Right cardiac atrium (tissue), 5 donors: Measurements from ENCODE around the gene APOB. TPM values are rescaled to one million over a fixed set of nuclear protein-coding genes. Genes with fewer than 3 reads are reported as not detected.

Source experiments
- ATAC-seq, 2 donors: fragments of 200-7000 bp; cut with Tn5 transposase; one replicate each; pipeline versions ENCODE4 v1.8.0 to v1.9.1; 2020; ENCODE audit warnings: moderate library complexity in 2 of 2, mild to moderate bottlenecking in 1 of 2
- DNase-seq, 3 donors: peaks; one replicate each; pipeline ENCODE4 v3.0.0-alpha.2; 2020
- H3K27ac ChIP-seq: one replicate; pipeline ENCODE4 v1.5.1; 2013; ENCODE audit warnings: mild to moderate bottlenecking, low read length, control low read depth, moderate library complexity
- H3K27me3 ChIP-seq: one replicate; pipeline ENCODE4 v1.6.1; 2013; ENCODE audit not compliant: control insufficient read depth, insufficient read depth
- H3K4me1 ChIP-seq: one replicate; pipeline ENCODE4 v1.6.1; 2013; ENCODE audit warnings: low read length; ENCODE audit not compliant: control insufficient read depth, insufficient read depth
- H3K4me3 ChIP-seq: one replicate; pipeline ENCODE4 v1.5.1; 2013; ENCODE audit warnings: low read length, control low read depth
- H3K9me3 ChIP-seq: one replicate; pipeline ENCODE4 v1.6.1; 2013; ENCODE audit warnings: low read length; ENCODE audit not compliant: control insufficient read depth
- WGBS: extraction: QIAGEN DNeasy Blood & Tissue Kit; methylation state at CpG from one replicate; pipeline ENCODE4 v1.1.7; 2013; 5-methylcytosine and 5-hydroxymethylcytosine counted together
- intact Hi-C, 4 donors: fragments of 100-400 bp; cut with DNase I; formaldehyde crosslinking; loops; one replicate each; pipeline versions ENCODE4 v1.11.0 to v1.14.0; 2022 to 2023
- long read RNA-seq, 4 donors: library from polyadenylated mRNA; unstranded; transcript quantifications; one replicate each; pipeline ENCODE4 v2.0.0, GENCODE V29; 2020 to 2021
- polyA plus RNA-seq: library from polyadenylated mRNA; stranded (reverse); fragments of 200-250 nt; gene quantifications from one replicate; pipeline ENCODE4 v1.2.3, GENCODE V29; 2013
- total RNA-seq, 4 donors: library from RNA; stranded (reverse); fragmentation: NEBNext Ultra II Directional; extraction: Animal tissue kit (Norgen Biotek cat#: 25700); gene quantifications; one replicate each; pipeline ENCODE4 v1.2.1, GENCODE V29; 2021
- donor health status: healthy with polysubstance abuse.
- donor health status: DM: no; HTN: yes; CAD: no.
- donor health status: DM: no; HTN: no; CAD: no.
- donor health status: DM: no; HTN: yes; CAD: no; lungs with severe emphysema.
- donor health status: DM: yes; HTN: yes; CAD: no.

The APOB gene, protein sequence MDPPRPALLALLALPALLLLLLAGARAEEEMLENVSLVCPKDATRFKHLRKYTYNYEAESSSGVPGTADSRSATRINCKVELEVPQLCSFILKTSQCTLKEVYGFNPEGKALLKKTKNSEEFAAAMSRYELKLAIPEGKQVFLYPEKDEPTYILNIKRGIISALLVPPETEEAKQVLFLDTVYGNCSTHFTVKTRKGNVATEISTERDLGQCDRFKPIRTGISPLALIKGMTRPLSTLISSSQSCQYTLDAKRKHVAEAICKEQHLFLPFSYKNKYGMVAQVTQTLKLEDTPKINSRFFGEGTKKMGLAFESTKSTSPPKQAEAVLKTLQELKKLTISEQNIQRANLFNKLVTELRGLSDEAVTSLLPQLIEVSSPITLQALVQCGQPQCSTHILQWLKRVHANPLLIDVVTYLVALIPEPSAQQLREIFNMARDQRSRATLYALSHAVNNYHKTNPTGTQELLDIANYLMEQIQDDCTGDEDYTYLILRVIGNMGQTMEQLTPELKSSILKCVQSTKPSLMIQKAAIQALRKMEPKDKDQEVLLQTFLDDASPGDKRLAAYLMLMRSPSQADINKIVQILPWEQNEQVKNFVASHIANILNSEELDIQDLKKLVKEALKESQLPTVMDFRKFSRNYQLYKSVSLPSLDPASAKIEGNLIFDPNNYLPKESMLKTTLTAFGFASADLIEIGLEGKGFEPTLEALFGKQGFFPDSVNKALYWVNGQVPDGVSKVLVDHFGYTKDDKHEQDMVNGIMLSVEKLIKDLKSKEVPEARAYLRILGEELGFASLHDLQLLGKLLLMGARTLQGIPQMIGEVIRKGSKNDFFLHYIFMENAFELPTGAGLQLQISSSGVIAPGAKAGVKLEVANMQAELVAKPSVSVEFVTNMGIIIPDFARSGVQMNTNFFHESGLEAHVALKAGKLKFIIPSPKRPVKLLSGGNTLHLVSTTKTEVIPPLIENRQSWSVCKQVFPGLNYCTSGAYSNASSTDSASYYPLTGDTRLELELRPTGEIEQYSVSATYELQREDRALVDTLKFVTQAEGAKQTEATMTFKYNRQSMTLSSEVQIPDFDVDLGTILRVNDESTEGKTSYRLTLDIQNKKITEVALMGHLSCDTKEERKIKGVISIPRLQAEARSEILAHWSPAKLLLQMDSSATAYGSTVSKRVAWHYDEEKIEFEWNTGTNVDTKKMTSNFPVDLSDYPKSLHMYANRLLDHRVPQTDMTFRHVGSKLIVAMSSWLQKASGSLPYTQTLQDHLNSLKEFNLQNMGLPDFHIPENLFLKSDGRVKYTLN (N-terminal part only)
- total RNA-seq (10 to 100 TPM in 3 of 4 donors, 1 to 10 TPM in 1; 9.8 to 93.2 (median 26.3) TPM), polyA plus RNA-seq (3.6 TPM)
- long read RNA-seq, donor 1, partial matches to known transcripts, result 38 of 47 reads
- long read RNA-seq, donor 1, other reads (novel, unspliced or antisense), result 9 of 47 reads
- long read RNA-seq, donor 2, partial matches to known transcripts, result 5 of 7 reads
- long read RNA-seq, donor 2, other reads (novel, unspliced or antisense), result 2 of 7 reads
- long read RNA-seq, donor 3, partial matches to known transcripts, result 206 of 222 reads
- long read RNA-seq, donor 3, other reads (novel, unspliced or antisense), result 16 of 222 reads
- long read RNA-seq, donor 4, partial matches to known transcripts, result 1 of 1 reads
- long read RNA-seq, donor 4, other reads (novel, unspliced or antisense), result 0 of 1 reads

DNA sequence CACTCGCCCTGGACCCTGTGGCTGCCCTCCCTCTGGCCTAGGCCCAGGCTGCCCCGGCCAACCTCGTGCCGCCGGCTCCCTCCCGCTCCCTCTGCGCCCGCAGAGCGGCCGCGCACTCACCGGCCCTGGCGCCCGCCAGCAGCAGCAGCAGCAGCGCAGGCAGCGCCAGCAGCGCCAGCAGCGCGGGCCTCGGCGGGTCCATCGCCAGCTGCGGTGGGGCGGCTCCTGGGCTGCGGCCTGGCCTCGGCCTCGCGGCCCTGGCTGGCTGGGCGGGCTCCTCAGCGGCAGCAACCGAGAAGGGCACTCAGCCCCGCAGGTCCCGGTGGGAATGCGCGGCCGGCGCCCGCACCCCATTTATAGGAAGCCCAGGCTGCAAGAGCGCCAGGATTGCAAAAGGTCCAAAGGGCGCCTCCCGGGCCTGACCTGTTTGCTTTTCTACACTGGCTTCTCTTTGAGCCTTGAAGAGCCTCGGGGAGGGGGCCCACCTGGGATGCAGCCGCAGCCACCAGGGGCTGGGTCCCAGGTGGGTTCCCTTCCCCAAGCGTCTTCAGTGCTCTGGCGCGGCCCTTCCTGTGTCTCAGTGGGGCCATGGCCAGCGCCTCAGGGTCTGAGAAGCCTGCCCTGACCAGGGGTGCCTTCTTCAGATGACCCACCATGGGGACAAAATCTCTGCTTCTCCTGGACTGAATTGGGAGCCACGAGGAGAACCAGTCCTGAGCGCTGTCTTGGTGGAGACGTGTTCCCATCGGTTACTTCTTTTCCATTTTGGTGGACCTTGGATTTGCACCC, at the start of gene APOB:
Gene APOB, minus strand, starts transcription at position 330 of the 789 bp plus-strand sequence. Its CDS starts 128 bp downstream, at position 202.
- Histone ChIP-seq H3K27me3 (no peaks in the 10 kb centered on the region), H3K9me3 (no peaks in the 10 kb centered on the region), H3K4me1 (peaks cover 2% of the 10 kb centered on the region), H3K4me3 (no peak within 1 kb of the TSS), H3K27ac (no peak within 1 kb of the TSS)
- WGBS, result 34% methylated on average over 51 of the region's 51 CpGs
- peak; percentile 4 to 12 for ATAC-seq
- DNase-seq, result peak; percentile 19 to 57 (median 53)
- intact Hi-C loops, result loop anchor here (1.0 to 10.0 kb wide), 5 partner anchors 73 to 273 kb away; no protein-coding TSS in a partner anchor

GRCh38 chr2:21092308-21092869, 48.5 kb upstream of the APOB start:
- no peaks in the 10 kb centered on the region for H3K9me3 ChIP-seq
- H3K27me3 ChIP-seq, result no peaks in the 10 kb centered on the region
- H3K4me3 ChIP-seq, result no peak overlapping the region
- no peaks in the 10 kb centered on the region for H3K4me1 ChIP-seq
- DNase-seq, result no peak
- intact Hi-C loops, result no loop called here
- no peak for ATAC-seq
- 69% methylated on average over 3 of the region's 3 CpGs for WGBS
- no peak overlapping the region for H3K27ac ChIP-seq

GRCh38 chr2:21084401-21084800, 40.5 kb upstream of the APOB start:
- no peaks in the 10 kb centered on the region for H3K4me1 ChIP-seq
- no peak for DNase-seq
- no peaks in the 10 kb centered on the region for H3K9me3 ChIP-seq
- H3K4me3 ChIP-seq, result no peak overlapping the region
- no peaks in the 10 kb centered on the region for H3K27me3 ChIP-seq
- intact Hi-C loops, result no loop called here
- 68% methylated on average over 4 of the region's 4 CpGs for WGBS
- H3K27ac ChIP-seq, result no peak overlapping the region
- no peak for ATAC-seq

- Histone ChIP-seq H3K4me1 (no peaks in the 10 kb centered on the region), H3K9me3 (no peaks in the 10 kb centered on the region), H3K27me3 (no peaks in the 10 kb centered on the region), H3K4me3 (no peak overlapping the region), H3K27ac (no peak overlapping the region)
- DNase-seq (no peak), ATAC-seq (no peak)
- WGBS, result 86% methylated on average over 1 of the region's 1 CpG
- intact Hi-C loops, result no loop called here
These were observed 39.6 kb upstream of the APOB start for GRCh38 chr2:21083482-21083881.

DNA sequence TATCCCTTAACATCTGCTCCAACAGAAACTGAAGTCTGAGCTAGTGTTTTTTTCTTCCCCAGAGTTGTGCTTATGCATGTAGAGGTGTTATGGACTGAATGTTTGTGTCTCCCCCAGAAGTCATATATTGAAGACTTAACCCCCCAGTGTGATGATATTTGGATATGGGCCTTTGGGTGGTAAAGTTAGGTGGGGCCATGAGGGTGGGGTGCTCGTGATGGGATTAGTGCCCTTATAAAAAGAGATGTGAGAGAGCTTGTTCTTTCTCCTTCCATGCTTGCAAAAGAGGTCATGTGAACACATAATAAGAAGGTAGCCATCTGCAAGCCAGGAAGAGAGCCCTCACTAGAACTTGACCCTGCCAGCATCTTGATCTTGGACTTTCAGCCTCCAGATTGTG, 34.4 kb upstream of the APOB start:
- DNase-seq (no peak), ATAC-seq (no peak)
- Histone ChIP-seq H3K4me1 (no peaks in the 10 kb centered on the region), H3K27me3 (no peaks in the 10 kb centered on the region), H3K27ac (no peak overlapping the region), H3K4me3 (no peak overlapping the region), H3K9me3 (no peaks in the 10 kb centered on the region)
- 71% methylated on average over 1 of the region's 1 CpG for WGBS
- intact Hi-C loops, result no loop called here

- H3K27me3 ChIP-seq, result no peaks in the 10 kb centered on the region
- H3K9me3 ChIP-seq, result no peaks in the 10 kb centered on the region
- H3K27ac ChIP-seq, result no peak overlapping the region
- no peak for ATAC-seq
- WGBS, result 73% methylated on average over 4 of the region's 4 CpGs
- DNase-seq, result no peak
- H3K4me1 ChIP-seq, result no peaks in the 10 kb centered on the region
- intact Hi-C loops, result no loop called here
- no peak overlapping the region for H3K4me3 ChIP-seq
These were observed 28.8 kb upstream of the APOB start for GRCh38 chr2:21072477-21073242.

DNA sequence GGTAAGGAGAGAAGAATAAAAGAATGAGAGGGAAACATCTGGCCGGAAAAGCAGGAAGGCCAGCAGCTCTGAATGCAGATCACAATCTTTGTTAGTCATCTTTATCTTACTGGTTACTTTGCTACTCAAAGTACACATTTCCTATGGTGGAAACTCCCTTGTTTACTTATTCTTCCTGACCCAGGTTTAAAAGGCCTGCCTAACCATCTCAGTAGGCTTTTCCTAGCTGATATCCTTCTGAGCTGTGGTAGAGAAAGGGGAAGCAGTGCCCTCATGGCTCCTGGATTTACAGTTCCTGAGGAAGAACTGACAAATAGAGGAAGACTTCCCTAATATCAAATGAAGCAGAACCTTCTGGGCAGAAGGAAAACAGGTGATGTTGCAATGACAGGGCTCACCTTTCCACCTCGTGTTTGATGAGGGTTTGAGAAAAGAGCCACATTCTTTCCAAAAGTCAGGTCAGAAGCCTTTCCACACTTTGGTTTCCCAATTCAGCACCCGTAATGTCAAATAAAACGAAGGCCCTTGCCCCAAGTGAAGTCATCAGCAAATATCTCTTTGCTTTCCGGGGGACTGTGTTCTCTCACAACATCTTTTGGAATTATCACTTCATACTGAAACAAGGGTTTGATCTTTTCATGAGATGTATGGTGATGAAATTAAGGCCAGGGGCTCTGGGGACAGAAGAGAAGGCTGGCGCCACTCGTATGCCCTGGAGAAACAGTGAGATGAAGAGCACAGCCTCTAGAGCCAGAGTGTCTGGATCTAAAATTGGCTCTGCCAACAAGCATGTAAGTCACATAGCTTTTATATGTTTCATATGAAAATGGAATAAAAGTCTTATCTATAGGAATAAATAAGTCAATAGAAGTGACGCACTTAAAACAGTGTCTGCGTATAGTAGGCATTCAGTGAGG, 26.7 kb upstream of the APOB start:
- ATAC-seq (no peak), DNase-seq (no peak)
- Histone ChIP-seq H3K9me3 (no peaks in the 10 kb centered on the region), H3K4me3 (no peak overlapping the region), H3K4me1 (no peaks in the 10 kb centered on the region), H3K27me3 (no peaks in the 10 kb centered on the region), H3K27ac (no peak overlapping the region)
- intact Hi-C loops, result no loop called here
- WGBS, result 83% methylated on average over 9 of the region's 9 CpGs

GRCh38 chr2:21069746-21070340, 26.0 kb upstream of the APOB start:
- 50% methylated on average over 2 of the region's 2 CpGs for WGBS
- Histone ChIP-seq H3K27me3 (no peaks in the 10 kb centered on the region), H3K4me1 (no peaks in the 10 kb centered on the region), H3K9me3 (no peaks in the 10 kb centered on the region), H3K4me3 (no peak overlapping the region), H3K27ac (no peak overlapping the region)
- no peak for DNase-seq
- intact Hi-C loops, result loop anchor here in 1 of 4 donors (10.0 kb wide), 2 partner anchors 135 to 225 kb away; no protein-coding TSS in a partner anchor
- ATAC-seq, result no peak
